22Rv1 (cell line): ENCODE results near the gene CCM2.

Experiments
- ZFX ChIP-seq: fragments of 450-650 bp; IDR thresholded peaks from 2 replicates; pipeline ENCODE4 v1.6.1; 2017; ENCODE audit warnings: antibody characterized with exemption, borderline replicate concordance
- TF ChIP-seq, protein P1 (sequence below): fragments of 450-650 bp; IDR thresholded peaks from 2 replicates; pipeline ENCODE4 v1.5.1; 2017; ENCODE audit warnings: mild to moderate bottlenecking

DNA sequence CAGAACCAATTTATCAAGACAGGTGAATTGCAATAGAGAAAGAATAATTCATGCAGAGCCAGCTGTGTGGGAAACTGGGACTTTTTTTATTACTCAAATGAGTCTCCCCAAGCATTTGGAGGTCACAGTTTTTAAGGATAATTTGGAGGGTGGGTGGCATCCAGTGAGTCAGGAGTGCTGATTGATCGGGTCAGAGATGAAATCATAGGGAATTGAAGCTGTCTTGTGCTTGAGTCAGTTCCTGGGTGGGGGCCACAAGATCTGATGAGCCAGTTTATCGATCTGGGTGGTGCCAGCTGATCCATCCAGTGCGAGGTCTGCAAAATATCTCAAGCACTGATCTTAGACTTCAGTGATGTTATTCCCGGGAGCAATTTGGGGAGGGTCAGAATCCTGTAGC, 11.3 kb upstream of the CCM2 start:
- TF ChIP-seq, protein P1, sequence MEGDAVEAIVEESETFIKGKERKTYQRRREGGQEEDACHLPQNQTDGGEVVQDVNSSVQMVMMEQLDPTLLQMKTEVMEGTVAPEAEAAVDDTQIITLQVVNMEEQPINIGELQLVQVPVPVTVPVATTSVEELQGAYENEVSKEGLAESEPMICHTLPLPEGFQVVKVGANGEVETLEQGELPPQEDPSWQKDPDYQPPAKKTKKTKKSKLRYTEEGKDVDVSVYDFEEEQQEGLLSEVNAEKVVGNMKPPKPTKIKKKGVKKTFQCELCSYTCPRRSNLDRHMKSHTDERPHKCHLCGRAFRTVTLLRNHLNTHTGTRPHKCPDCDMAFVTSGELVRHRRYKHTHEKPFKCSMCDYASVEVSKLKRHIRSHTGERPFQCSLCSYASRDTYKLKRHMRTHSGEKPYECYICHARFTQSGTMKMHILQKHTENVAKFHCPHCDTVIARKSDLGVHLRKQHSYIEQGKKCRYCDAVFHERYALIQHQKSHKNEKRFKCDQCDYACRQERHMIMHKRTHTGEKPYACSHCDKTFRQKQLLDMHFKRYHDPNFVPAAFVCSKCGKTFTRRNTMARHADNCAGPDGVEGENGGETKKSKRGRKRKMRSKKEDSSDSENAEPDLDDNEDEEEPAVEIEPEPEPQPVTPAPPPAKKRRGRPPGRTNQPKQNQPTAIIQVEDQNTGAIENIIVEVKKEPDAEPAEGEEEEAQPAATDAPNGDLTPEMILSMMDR = no peak
- no peak for TF ChIP-seq ZFX
